Thyroid gland (tissue), 4 donors: ENCODE data around the gene WDR13. TPM values are rescaled to one million over a fixed set of nuclear protein-coding genes. Genes with fewer than 3 reads are reported as not detected.

ENCODE experiments used
- DNase-seq, 2 donors: peaks; one replicate each; pipeline ENCODE4 v3.0.0-alpha.2; 2019
- H3K27ac ChIP-seq, 3 donors: fragments of 200-600 bp; sonication (generic); 1 replicate in 2 of 3; 2 replicates in 1 of 3; pipeline ENCODE4 v1.5.1; 2016 to 2019; ENCODE audit warnings: mild to moderate bottlenecking in 1 of 3, moderate library complexity in 1 of 3
- H3K27me3 ChIP-seq: fragments of 200-600 bp; sonication (generic); one replicate; pipeline ENCODE4 v1.5.1; 2019
- H3K36me3 ChIP-seq, 2 donors: fragments of 200-600 bp; sonication (generic); one replicate each; pipeline ENCODE4 v1.5.1; 2016 to 2019
- H3K4me1 ChIP-seq, 2 donors: fragments of 200-600 bp; sonication (generic); one replicate each; pipeline ENCODE4 v1.5.1; 2017 to 2019
- H3K4me3 ChIP-seq, 3 donors: fragments of 200-600 bp; sonication (generic); replicated peaks in 1 of 3; 1 replicate in 2 of 3; 2 replicates in 1 of 3; pipeline ENCODE4 v1.5.1; 2016; ENCODE audit warnings: mild to moderate bottlenecking in 1 of 3
- H3K9me3 ChIP-seq: fragments of 200-600 bp; sonication (generic); one replicate; pipeline ENCODE4 v1.5.1; 2017
- POLR2A ChIP-seq, 2 donors: fragments of 450-650 bp; IDR thresholded peaks; one replicate each; pipeline ENCODE4 v1.6.1; 2017; ENCODE audit warnings: antibody characterized with exemption in 2 of 2, mild to moderate bottlenecking in 2 of 2, moderate library complexity in 1 of 2
- WGBS, 2 donors: methylation state at CpG; one replicate each; pipeline ENCODE4 v1.1.5; 2017; 5-methylcytosine and 5-hydroxymethylcytosine counted together
- intact Hi-C: fragments of 100-400 bp; cut with DNase I; formaldehyde crosslinking; loops from one replicate; pipeline ENCODE4 v1.15.1; 2023
- total RNA-seq, 4 donors: library from RNA; depleted of rRNA; stranded (reverse); fragments of >200 nt; gene quantifications; one replicate each; pipeline ENCODE4 v1.2.3, GENCODE V29; 2016
- TF ChIP-seq, protein P1 (sequence below), 6 experiments: fragments of 200-600 bp in 3 of 6; fragments of 450-650 bp in 3 of 6; sonication (generic) in 3 of 6; IDR thresholded peaks; one replicate each; pipeline ENCODE4 v1.5.1; 2016 to 2019; ENCODE audit warnings: antibody characterized with exemption in 6 of 6, mild to moderate bottlenecking in 2 of 6, inconsistent platforms in 1 of 6, moderate library complexity in 1 of 6

Gene WDR13
- total RNA-seq, 4 donors from 2014 or later: 134 to 181 (median 171) TPM

GRCh38 chrX:48574270-48575266 lies 22.7 kb upstream of the WDR13 start, which contains the start of gene RBM3:
Gene RBM3 (plus strand): TSS chrX:48574484. CDS start chrX:48575181, 697 bp downstream.
- Histone ChIP-seq H3K4me1 (peaks cover 5 to 12% of the 10 kb centered on the region in 2 donors), H3K36me3 (peaks cover 19 to 28% of the 10 kb centered on the region in 2 donors), H3K27me3 (no peaks in the 10 kb centered on the region), H3K27ac (peak within 1 kb of the TSS; percentile 95 to 99 (median 99)), H3K4me3 (peak within 1 kb of the TSS; percentile 39 to 96 (median 50)), H3K9me3 (no peaks in the 10 kb centered on the region)
- 1 to 2% methylated on average over 16 to 39 of the region's 71 CpGs for WGBS, 2 donors
- peak; percentile 90 to 94 for DNase-seq
- intact Hi-C loops: no loop called here
- TF ChIP-seq POLR2A (IDR thresholded peaks at IDR 0.05): peak in 1 of 2 donors; percentile 86
- TF ChIP-seq, protein P1, sequence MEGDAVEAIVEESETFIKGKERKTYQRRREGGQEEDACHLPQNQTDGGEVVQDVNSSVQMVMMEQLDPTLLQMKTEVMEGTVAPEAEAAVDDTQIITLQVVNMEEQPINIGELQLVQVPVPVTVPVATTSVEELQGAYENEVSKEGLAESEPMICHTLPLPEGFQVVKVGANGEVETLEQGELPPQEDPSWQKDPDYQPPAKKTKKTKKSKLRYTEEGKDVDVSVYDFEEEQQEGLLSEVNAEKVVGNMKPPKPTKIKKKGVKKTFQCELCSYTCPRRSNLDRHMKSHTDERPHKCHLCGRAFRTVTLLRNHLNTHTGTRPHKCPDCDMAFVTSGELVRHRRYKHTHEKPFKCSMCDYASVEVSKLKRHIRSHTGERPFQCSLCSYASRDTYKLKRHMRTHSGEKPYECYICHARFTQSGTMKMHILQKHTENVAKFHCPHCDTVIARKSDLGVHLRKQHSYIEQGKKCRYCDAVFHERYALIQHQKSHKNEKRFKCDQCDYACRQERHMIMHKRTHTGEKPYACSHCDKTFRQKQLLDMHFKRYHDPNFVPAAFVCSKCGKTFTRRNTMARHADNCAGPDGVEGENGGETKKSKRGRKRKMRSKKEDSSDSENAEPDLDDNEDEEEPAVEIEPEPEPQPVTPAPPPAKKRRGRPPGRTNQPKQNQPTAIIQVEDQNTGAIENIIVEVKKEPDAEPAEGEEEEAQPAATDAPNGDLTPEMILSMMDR (IDR thresholded peaks at IDR 0.05): peak in 4 of 6 experiments; percentile 23 to 43 (median 34)

- peak overlapping the region in 1 of 3 donors; percentile 50 for H3K4me3 ChIP-seq
- H3K27ac ChIP-seq: peak overlapping the region in 2 of 3 donors; percentile 95 to 99
- H3K9me3 ChIP-seq: no peaks in the 10 kb centered on the region
- intact Hi-C loops: no loop called here
- peaks cover 5 to 12% of the 10 kb centered on the region in 2 donors for H3K4me1 ChIP-seq
- TF ChIP-seq, protein P1 (IDR thresholded peaks at IDR 0.05): no peak
- TF ChIP-seq POLR2A (IDR thresholded peaks at IDR 0.05): no peak
- no peak for DNase-seq
- peaks cover 19 to 28% of the 10 kb centered on the region in 2 donors for H3K36me3 ChIP-seq
- no peaks in the 10 kb centered on the region for H3K27me3 ChIP-seq
- WGBS, 2 donors: 71% methylated on average over 2 of the region's 13 CpGs; no CpG with 5 or more reads in 1 of the 2 donors
Observed at GRCh38 chrX:48575642-48576041, 21.6 kb upstream of the WDR13 start.

- Histone ChIP-seq H3K27me3 (no peaks in the 10 kb centered on the region), H3K27ac (peak overlapping the region in 1 of 3 donors; percentile 99), H3K4me3 (no peak overlapping the region), H3K4me1 (peaks cover 5 to 12% of the 10 kb centered on the region in 2 donors), H3K36me3 (peaks cover 19 to 28% of the 10 kb centered on the region in 2 donors), H3K9me3 (no peaks in the 10 kb centered on the region)
- DNase-seq: no peak
- TF ChIP-seq POLR2A (IDR thresholded peaks at IDR 0.05): no peak
- TF ChIP-seq, protein P1 (IDR thresholded peaks at IDR 0.05): no peak
- intact Hi-C loops: no loop called here
- WGBS, 2 donors: 54 to 65% methylated on average over 6 of the region's 6 CpGs
Observed at GRCh38 chrX:48576108-48576507, 21.2 kb upstream of the WDR13 start.

DNA sequence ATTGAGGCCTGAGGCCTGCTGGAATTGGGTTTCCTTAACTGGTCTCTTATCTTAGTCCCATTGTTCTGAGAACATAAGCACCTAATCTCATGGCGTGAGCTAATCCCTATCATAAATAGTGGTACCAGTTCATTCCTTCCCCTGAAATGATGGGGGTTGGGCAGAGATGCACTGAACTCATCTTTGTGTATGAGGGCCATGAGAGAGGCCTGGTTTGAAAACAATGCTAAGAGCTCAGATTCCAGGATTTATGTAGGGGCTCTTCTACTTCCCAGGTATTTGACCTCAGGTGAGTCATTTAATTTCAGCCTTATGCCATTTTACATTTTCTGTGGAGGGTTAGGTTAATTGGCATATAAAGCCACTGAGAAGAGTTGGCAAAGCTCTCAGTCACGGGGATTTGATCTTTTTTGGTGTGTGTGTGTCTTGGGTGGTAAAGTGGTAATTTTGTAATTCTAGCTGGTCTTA lies 18.6 kb upstream of the WDR13 start:
- no peak for DNase-seq
- Histone ChIP-seq H3K27me3 (no peaks in the 10 kb centered on the region), H3K4me1 (peaks cover 5 to 12% of the 10 kb centered on the region in 2 donors), H3K9me3 (no peaks in the 10 kb centered on the region), H3K36me3 (peaks cover 19 to 28% of the 10 kb centered on the region in 2 donors), H3K4me3 (no peak overlapping the region), H3K27ac (no peak overlapping the region)
- no peak for TF ChIP-seq POLR2A (IDR thresholded peaks at IDR 0.05)
- TF ChIP-seq, protein P1 (IDR thresholded peaks at IDR 0.05): no peak
- 83 to 91% methylated on average over 2 of the region's 2 CpGs for WGBS, 2 donors
- intact Hi-C loops: no loop called here
